NT2/D1 (cell line): ENCODE data around the gene HK2.
"Not testable (repeated sequence)": the region's sequence is repeated elsewhere in the genome, so short reads cannot be mapped to it uniquely, and the experiment has no call there.

Experiments
- SUZ12 ChIP-seq: IDR thresholded peaks from 2 replicates; pipeline ENCODE4 v1.6.1; 2011; ENCODE audit not compliant: insufficient read length, insufficient read depth; ENCODE audit errors: extremely low read depth
- ZNF274 ChIP-seq: IDR thresholded peaks from 2 replicates; pipeline ENCODE4 v1.6.1; 2011; ENCODE audit warnings: mild to moderate bottlenecking, low read depth, low read length

DNA sequence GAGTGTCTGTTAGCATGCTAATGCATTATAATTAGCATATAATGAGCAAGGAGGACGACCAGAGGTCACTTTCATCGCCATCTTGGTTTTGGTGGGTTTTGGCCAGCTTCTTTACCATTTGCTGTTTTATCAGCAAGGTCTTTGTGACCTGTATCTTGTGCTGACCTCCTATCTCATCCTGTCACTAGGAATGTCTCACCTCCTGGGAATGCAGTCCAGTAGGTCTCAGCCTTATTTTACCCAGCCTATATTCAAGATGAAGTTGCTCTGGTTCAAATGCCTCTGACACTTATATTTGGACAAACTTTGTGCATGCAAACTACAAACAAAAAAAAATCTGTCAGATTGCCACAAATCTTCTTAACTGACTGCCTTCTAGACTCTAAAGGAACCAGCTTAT, 66.3 kb downstream of the HK2 start:
- not testable (repeated sequence) for TF ChIP-seq ZNF274, SUZ12
